T-helper 17 cell (primary cell): Measurements from ENCODE around the gene IFT20. TPM values are rescaled to one million over a fixed set of nuclear protein-coding genes. Genes with fewer than 3 reads are reported as not detected.
A peak's percentile ranks its signal among the peaks of the same experiment; 100 is the strongest.
"Not testable (repeated sequence)": the region's sequence is repeated elsewhere in the genome, so short reads cannot be mapped to it uniquely, and the experiment has no call there.

Source experiments
- ATAC-seq: fragments of 150-1000 bp; cut with Tn5 transposase; 2 replicates; pipeline ENCODE4 v1.10.0; 2021; ENCODE audit warnings: mild to moderate bottlenecking, moderate library complexity
- DNase-seq, 3 donors: peaks; one replicate each; pipeline versions ENCODE4 v3.0.0 to v3.0.0-alpha.2; 2020 to 2021
- H3K9me3 ChIP-seq: one replicate; pipeline ENCODE4 v1.7.0; 2013; ENCODE audit warnings: low read length, mild to moderate bottlenecking; ENCODE audit not compliant: control insufficient read depth, poor library complexity, severe bottlenecking
- H3K27ac Mint-ChIP-seq: one replicate; pipeline ENCODE4 v1.8.0; 2022; ENCODE audit warnings: mild to moderate bottlenecking, moderate library complexity, mixed read lengths
- H3K27me3 Mint-ChIP-seq: one replicate; pipeline ENCODE4 v1.8.0; 2022; ENCODE audit warnings: mixed read lengths
- H3K36me3 Mint-ChIP-seq: one replicate; pipeline ENCODE4 v1.8.0; 2022; ENCODE audit warnings: low read depth, mixed read lengths
- H3K4me1 Mint-ChIP-seq: one replicate; pipeline ENCODE4 v1.8.0; 2022; ENCODE audit warnings: mild to moderate bottlenecking, mixed read lengths
- H3K4me3 Mint-ChIP-seq: one replicate; pipeline ENCODE4 v1.8.0; 2022; ENCODE audit warnings: mild to moderate bottlenecking, moderate library complexity, mixed read lengths
- total RNA-seq, 4 donors: library from RNA in 2 of 4; stranded (reverse) in 2 of 4; gene quantifications; one replicate each; pipeline ENCODE4 v1.2.3 and lab custom pipeline; 2022 to 2026

Gene IFT20
- total RNA-seq, 2 donors from 2014 or later = 60.6 to 64.6 TPM

- H3K9me3 ChIP-seq = no peaks in the 10 kb centered on the region
- no peaks in the 10 kb centered on the region for H3K4me1 Mint-ChIP-seq
- no peak overlapping the region for H3K27ac Mint-ChIP-seq
- H3K36me3 Mint-ChIP-seq = peaks cover 3% of the 10 kb centered on the region
- H3K27me3 Mint-ChIP-seq = no peaks in the 10 kb centered on the region
- H3K4me3 Mint-ChIP-seq = no peak overlapping the region
- ATAC-seq (no peak), DNase-seq (no peak)
These were observed 13.7 kb upstream of the IFT20 start for GRCh38 chr17:28348979-28349378.

- no peaks in the 10 kb centered on the region for H3K27me3 Mint-ChIP-seq
- H3K9me3 ChIP-seq = no peaks in the 10 kb centered on the region
- no peak overlapping the region for H3K27ac Mint-ChIP-seq
- no peak for DNase-seq
- no peaks in the 10 kb centered on the region for H3K4me1 Mint-ChIP-seq
- H3K4me3 Mint-ChIP-seq = no peak overlapping the region
- peaks cover 3% of the 10 kb centered on the region for H3K36me3 Mint-ChIP-seq
- no peak for ATAC-seq
These were observed 12.1 kb upstream of the IFT20 start for GRCh38 chr17:28347261-28347891.

- Mint-ChIP-seq H3K27me3 (no peaks in the 10 kb centered on the region), H3K36me3 (peaks cover 3% of the 10 kb centered on the region), H3K27ac (no peak overlapping the region), H3K4me3 (no peak overlapping the region), H3K4me1 (no peaks in the 10 kb centered on the region)
- no peaks in the 10 kb centered on the region for H3K9me3 ChIP-seq
- ATAC-seq (no peak), DNase-seq (no peak)
These were observed 11.5 kb upstream of the IFT20 start for GRCh38 chr17:28346746-28347246.

GRCh38 chr17:28346199-28346580 lies 10.9 kb upstream of the IFT20 start:
- peaks cover 3% of the 10 kb centered on the region for H3K36me3 Mint-ChIP-seq

GRCh38 chr17:28345419-28346198 lies 10.3 kb upstream of the IFT20 start:
- H3K27me3 Mint-ChIP-seq = no peaks in the 10 kb centered on the region
- no peaks in the 10 kb centered on the region for H3K9me3 ChIP-seq
- peaks cover 3% of the 10 kb centered on the region for H3K36me3 Mint-ChIP-seq
- no peaks in the 10 kb centered on the region for H3K4me1 Mint-ChIP-seq
- no peak overlapping the region for H3K27ac Mint-ChIP-seq
- H3K4me3 Mint-ChIP-seq = no peak overlapping the region
- DNase-seq (no peak), ATAC-seq (no peak)

More at GRCh38 chr17:28346199-28346580, 10.9 kb upstream of the IFT20 start:
- H3K9me3 ChIP-seq = no peaks in the 10 kb centered on the region
- H3K4me3 Mint-ChIP-seq = no peak overlapping the region
- ATAC-seq (no peak), DNase-seq (no peak)
- no peak overlapping the region for H3K27ac Mint-ChIP-seq
- H3K4me1 Mint-ChIP-seq = no peaks in the 10 kb centered on the region
- H3K27me3 Mint-ChIP-seq = no peaks in the 10 kb centered on the region

GRCh38 chr17:28344435-28344901 lies 9.2 kb upstream of the IFT20 start:
- H3K4me3 Mint-ChIP-seq = no peak overlapping the region
- H3K27me3 Mint-ChIP-seq = no peaks in the 10 kb centered on the region
- H3K9me3 ChIP-seq = no peaks in the 10 kb centered on the region
- no peaks in the 10 kb centered on the region for H3K4me1 Mint-ChIP-seq
- peaks cover 4% of the 10 kb centered on the region for H3K36me3 Mint-ChIP-seq
- no peak for ATAC-seq
- H3K27ac Mint-ChIP-seq = no peak overlapping the region
- DNase-seq = no peak

GRCh38 chr17:28344011-28344410 lies 8.7 kb upstream of the IFT20 start:
- DNase-seq (no peak), ATAC-seq (no peak)
- no peaks in the 10 kb centered on the region for H3K9me3 ChIP-seq
- Mint-ChIP-seq H3K4me1 (peaks cover 2% of the 10 kb centered on the region), H3K27me3 (no peaks in the 10 kb centered on the region), H3K4me3 (no peak overlapping the region), H3K36me3 (peaks cover 4% of the 10 kb centered on the region), H3K27ac (no peak overlapping the region)

- peaks cover 4% of the 10 kb centered on the region for H3K36me3 Mint-ChIP-seq
- no peak for DNase-seq
- H3K27ac Mint-ChIP-seq = no peak overlapping the region
- ATAC-seq = no peak
- H3K4me3 Mint-ChIP-seq = no peak overlapping the region
- H3K4me1 Mint-ChIP-seq = peaks cover 5% of the 10 kb centered on the region
- no peaks in the 10 kb centered on the region for H3K27me3 Mint-ChIP-seq
- no peaks in the 10 kb centered on the region for H3K9me3 ChIP-seq
These were observed 8.2 kb upstream of the IFT20 start for GRCh38 chr17:28343491-28343932.

- no peak overlapping the region for H3K4me3 Mint-ChIP-seq
- no peaks in the 10 kb centered on the region for H3K27me3 Mint-ChIP-seq
- no peaks in the 10 kb centered on the region for H3K9me3 ChIP-seq
- no peak overlapping the region for H3K27ac Mint-ChIP-seq
- H3K36me3 Mint-ChIP-seq = peaks cover 2% of the 10 kb centered on the region
- H3K4me1 Mint-ChIP-seq = peaks cover 11% of the 10 kb centered on the region
- ATAC-seq = no peak
- DNase-seq = no peak
These were observed 7.0 kb upstream of the IFT20 start for GRCh38 chr17:28342313-28342712.

GRCh38 chr17:28341516-28341915 lies 6.2 kb upstream of the IFT20 start:
- peaks cover 2% of the 10 kb centered on the region for H3K36me3 Mint-ChIP-seq
- no peak overlapping the region for H3K4me3 Mint-ChIP-seq
- no peak overlapping the region for H3K27ac Mint-ChIP-seq
- no peak for DNase-seq
- no peak for ATAC-seq
- H3K9me3 ChIP-seq = no peaks in the 10 kb centered on the region
- H3K4me1 Mint-ChIP-seq = peaks cover 18% of the 10 kb centered on the region
- no peaks in the 10 kb centered on the region for H3K27me3 Mint-ChIP-seq

GRCh38 chr17:28340374-28340773 lies 5.1 kb upstream of the IFT20 start:
- Mint-ChIP-seq H3K4me3 (no peak overlapping the region), H3K27me3 (no peaks in the 10 kb centered on the region), H3K4me1 (peaks cover 21% of the 10 kb centered on the region), H3K27ac (no peak overlapping the region), H3K36me3 (peaks cover 2% of the 10 kb centered on the region)
- ATAC-seq (no peak), DNase-seq (no peak)
- no peaks in the 10 kb centered on the region for H3K9me3 ChIP-seq

GRCh38 chr17:28339431-28339830 lies 4.2 kb upstream of the IFT20 start:
- Mint-ChIP-seq H3K4me3 (no peak overlapping the region), H3K27ac (peak overlapping the region; percentile 14), H3K27me3 (no peaks in the 10 kb centered on the region), H3K4me1 (peaks cover 25% of the 10 kb centered on the region), H3K36me3 (peaks cover 2% of the 10 kb centered on the region)
- no peak for ATAC-seq
- no peaks in the 10 kb centered on the region for H3K9me3 ChIP-seq
- no peak for DNase-seq

- H3K4me3 Mint-ChIP-seq, H3K36me3 Mint-ChIP-seq: not testable (repeated sequence)
- H3K27ac Mint-ChIP-seq = peak overlapping the region; percentile 14
These were observed 3.5 kb upstream of the IFT20 start for GRCh38 chr17:28338769-28339212.

More at GRCh38 chr17:28338769-28339212, 3.5 kb upstream of the IFT20 start:
- H3K4me1 Mint-ChIP-seq = peaks cover 32% of the 10 kb centered on the region
- not testable (repeated sequence) for H3K27me3 Mint-ChIP-seq, ATAC-seq, H3K9me3 ChIP-seq, DNase-seq
